ENCODE measurements around the gene LAMTOR4.
A peak's percentile ranks its signal among the peaks of the same experiment; 100 is the strongest.

LAMTOR4 gene

GRCh38 chr7:100154651-100155491 lies 6.2 kb downstream of the LAMTOR4 start:
- DNase-seq, result no peak

- no peak for DNase-seq
These were observed 7.0 kb downstream of the LAMTOR4 start for GRCh38 chr7:100155553-100156317.

GRCh38 chr7:100156331-100157068 lies 7.8 kb downstream of the LAMTOR4 start:
- DNase-seq, result no peak

- DNase-seq, result no peak
These were observed 8.3 kb downstream of the LAMTOR4 start for GRCh38 chr7:100157069-100157333.

GRCh38 chr7:100157334-100158228 lies 8.9 kb downstream of the LAMTOR4 start:
- no peak for DNase-seq

- DNase-seq, result peak; percentile 73
These were observed 9.7 kb downstream of the LAMTOR4 start, which contains the start of gene TRAPPC14 for GRCh38 chr7:100158229-100159098. Gene TRAPPC14 (minus strand): TSS chr7:100158723. CDS start chr7:100158499, 224 bp downstream.

- DNase-seq, result no peak
These were observed 10.4 kb downstream of the LAMTOR4 start for GRCh38 chr7:100159099-100159623.

- no peak for DNase-seq
These were observed 11.3 kb downstream of the LAMTOR4 start for GRCh38 chr7:100160067-100160466.

GRCh38 chr7:100163006-100163531 lies 14.4 kb downstream of the LAMTOR4 start:
- no peak for DNase-seq

GRCh38 chr7:100163871-100164270 lies 15.2 kb downstream of the LAMTOR4 start:
- DNase-seq, result no peak

- DNase-seq, result no peak
These were observed 17.7 kb downstream of the LAMTOR4 start for GRCh38 chr7:100166317-100166940.

GRCh38 chr7:100166970-100167911 lies 18.5 kb downstream of the LAMTOR4 start:
- no peak for DNase-seq

- DNase-seq, result no peak
These were observed 19.2 kb downstream of the LAMTOR4 start for GRCh38 chr7:100167912-100168323.

GRCh38 chr7:100169147-100169850 lies 20.6 kb downstream of the LAMTOR4 start:
- no peak for DNase-seq

GRCh38 chr7:100170101-100170897 lies 21.6 kb downstream of the LAMTOR4 start:
- DNase-seq, result no peak

- DNase-seq, result no peak
These were observed 22.5 kb downstream of the LAMTOR4 start for GRCh38 chr7:100171087-100171681.

- no peak for DNase-seq
These were observed 23.1 kb downstream of the LAMTOR4 start for GRCh38 chr7:100171840-100172239.
